Coronary artery (tissue), 2 donors: ENCODE results near the gene ANKRD53.

ENCODE experiments used
- DNase-seq: peaks from one replicate; pipeline ENCODE4 v3.0.0-alpha.2; 2017; ENCODE audit warnings: low spot score
- H3K27ac ChIP-seq, 2 donors: fragments of 200-600 bp; sonication (generic); one replicate each; pipeline ENCODE4 v1.5.1; 2016 to 2019
- H3K4me3 ChIP-seq: fragments of 200-600 bp; sonication (generic); 2 replicates; pipeline ENCODE4 v1.5.1; 2016; ENCODE audit warnings: mild to moderate bottlenecking, moderate library complexity
- TF ChIP-seq, protein P1 (sequence below): fragments of 200-600 bp; sonication (generic); IDR thresholded peaks from one replicate; pipeline ENCODE4 v1.5.1; 2019; ENCODE audit warnings: antibody characterized with exemption

ANKRD53 gene

DNA sequence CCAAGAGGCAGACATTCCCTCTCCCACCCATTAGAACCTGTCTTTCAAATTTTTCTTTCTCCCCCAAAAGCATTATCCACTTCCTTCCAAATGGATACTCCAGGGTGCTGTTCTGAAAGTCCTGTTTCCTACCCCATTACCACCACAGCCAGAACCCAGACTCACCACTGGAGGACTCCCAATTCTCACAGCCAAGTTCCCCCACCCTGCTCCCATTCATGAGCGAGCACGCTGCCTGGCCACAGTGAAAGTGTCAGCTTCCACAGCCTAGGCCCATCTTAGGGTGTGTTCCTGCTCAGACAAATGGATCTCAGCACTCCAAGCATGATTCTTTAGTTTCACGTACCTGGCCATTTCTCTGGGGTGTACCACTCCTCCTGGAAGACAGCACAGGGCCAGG, 3.8 kb upstream of the ANKRD53 start:
- TF ChIP-seq, protein P1, sequence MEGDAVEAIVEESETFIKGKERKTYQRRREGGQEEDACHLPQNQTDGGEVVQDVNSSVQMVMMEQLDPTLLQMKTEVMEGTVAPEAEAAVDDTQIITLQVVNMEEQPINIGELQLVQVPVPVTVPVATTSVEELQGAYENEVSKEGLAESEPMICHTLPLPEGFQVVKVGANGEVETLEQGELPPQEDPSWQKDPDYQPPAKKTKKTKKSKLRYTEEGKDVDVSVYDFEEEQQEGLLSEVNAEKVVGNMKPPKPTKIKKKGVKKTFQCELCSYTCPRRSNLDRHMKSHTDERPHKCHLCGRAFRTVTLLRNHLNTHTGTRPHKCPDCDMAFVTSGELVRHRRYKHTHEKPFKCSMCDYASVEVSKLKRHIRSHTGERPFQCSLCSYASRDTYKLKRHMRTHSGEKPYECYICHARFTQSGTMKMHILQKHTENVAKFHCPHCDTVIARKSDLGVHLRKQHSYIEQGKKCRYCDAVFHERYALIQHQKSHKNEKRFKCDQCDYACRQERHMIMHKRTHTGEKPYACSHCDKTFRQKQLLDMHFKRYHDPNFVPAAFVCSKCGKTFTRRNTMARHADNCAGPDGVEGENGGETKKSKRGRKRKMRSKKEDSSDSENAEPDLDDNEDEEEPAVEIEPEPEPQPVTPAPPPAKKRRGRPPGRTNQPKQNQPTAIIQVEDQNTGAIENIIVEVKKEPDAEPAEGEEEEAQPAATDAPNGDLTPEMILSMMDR = no peak
- no peak overlapping the region for H3K4me3 ChIP-seq
- DNase-seq = peak; percentile 29
- H3K27ac ChIP-seq = no peak overlapping the region

DNA sequence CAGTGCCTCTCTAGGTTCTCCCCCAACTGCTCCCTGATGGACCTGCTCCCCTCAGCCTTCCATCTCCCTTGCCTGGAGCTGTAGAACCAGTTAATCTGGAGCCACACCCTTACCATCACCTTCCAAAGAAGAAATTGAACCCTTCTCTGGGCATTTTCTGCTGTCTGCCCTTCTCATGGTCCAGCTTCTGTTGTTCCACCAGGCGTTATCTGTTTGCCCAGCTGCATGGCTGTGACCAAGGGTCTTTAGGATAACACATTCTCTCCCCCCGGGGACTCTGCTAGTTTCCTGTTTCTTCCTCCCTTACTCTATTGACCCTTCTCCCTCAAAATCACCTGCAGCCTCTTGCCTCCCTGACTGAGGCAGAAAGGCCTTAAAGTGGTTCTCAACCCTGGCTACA, 3.2 kb upstream of the ANKRD53 start:
- no peak overlapping the region for H3K27ac ChIP-seq
- DNase-seq = peak; percentile 21
- TF ChIP-seq, protein P1 = no peak
- no peak overlapping the region for H3K4me3 ChIP-seq

DNA sequence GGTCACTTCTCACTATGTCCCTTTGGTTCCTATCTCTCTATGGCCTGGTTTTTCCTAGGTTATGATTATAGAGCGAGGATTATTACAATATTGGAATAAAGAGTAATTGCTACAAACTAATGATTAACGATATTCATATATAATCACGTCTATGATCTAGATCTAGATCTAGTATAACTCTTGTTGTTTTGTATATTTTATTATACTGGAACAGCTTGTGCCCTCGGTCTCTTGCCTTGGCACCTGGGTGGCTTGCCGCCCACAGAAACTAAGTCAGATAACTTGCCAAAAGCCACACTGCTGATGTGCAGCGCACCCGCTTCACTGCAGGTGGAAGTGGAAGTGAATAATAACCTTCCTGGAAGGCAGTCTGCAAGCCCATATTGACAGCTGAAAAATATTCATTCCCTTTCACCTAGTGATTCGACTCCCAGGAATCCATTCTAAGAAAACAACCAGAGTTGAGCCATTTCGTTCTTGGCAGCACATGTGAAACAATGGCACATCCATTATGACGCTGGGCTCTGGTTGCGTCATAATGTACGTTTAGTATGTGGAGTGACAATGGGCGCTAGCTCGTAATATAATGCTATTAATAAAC, 725 bp upstream of the ANKRD53 start:
- Histone ChIP-seq H3K27ac (peak overlapping the region; percentile 87 to 91), H3K4me3 (peak overlapping the region; percentile 75)
- DNase-seq = peak; percentile 83
- TF ChIP-seq, protein P1 = no peak

DNA sequence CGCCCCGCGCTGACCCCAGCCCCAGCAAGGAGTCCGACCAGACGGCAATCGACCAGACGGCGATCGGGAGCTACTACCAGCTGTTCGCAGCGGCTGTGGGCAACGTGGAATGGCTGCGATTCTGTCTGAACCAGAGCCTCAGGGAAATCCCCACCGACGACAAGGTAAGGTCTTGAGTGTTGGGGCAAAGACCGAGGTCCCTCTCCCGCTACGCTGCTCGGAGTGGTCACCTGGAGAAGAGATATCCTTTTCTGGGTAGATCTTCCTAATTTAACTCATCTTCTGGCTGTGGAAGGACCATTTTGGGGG, 704 bp downstream of the ANKRD53 start:
- TF ChIP-seq, protein P1 = no peak
- DNase-seq = no peak
- H3K27ac ChIP-seq = peak overlapping the region; percentile 87 to 91
- H3K4me3 ChIP-seq = peak overlapping the region; percentile 75

DNA sequence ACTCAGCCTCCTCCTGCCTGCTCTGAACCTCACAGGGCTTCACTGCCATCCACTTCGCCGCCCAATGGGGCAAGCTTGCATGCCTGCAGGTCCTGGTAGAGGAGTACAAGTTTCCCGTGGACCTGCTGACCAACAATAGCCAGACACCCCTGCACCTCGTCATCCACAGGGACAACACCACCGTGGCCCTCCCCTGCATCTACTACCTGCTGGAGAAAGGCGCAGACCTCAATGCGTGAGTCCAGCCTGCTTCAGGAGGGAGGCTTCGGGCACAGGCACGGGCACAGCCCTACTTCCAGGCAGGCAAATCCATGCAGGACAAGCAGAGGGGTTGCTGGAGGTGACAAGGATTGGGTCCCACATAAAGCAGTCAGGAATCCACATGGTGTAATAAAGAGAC, 1.2 kb downstream of the ANKRD53 start:
- TF ChIP-seq, protein P1 = no peak
- Histone ChIP-seq H3K4me3 (no peak overlapping the region), H3K27ac (peak overlapping the region; percentile 87 to 91)
- peak; percentile 74 for DNase-seq

DNA sequence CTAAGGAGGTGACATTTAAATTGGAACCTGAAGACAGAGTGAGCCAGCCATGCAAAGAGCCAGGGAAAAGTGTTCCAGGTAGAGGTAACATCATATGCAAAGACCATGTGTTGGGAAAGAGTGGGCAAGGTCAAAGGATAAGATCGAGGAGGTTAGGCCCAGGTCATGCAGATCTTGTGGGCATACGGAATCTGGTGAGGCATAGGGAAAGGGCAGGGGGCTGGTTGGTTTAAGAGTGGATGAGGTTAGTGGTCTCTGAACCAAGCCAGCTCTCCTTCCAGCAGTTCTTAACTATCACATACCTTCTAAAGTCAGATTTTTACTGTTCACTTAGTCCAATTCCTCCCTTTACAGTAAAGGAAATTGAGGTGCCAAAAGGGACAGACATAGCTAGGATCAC, 3.0 kb downstream of the ANKRD53 start:
- H3K27ac ChIP-seq = no peak overlapping the region
- peak; percentile 38 for DNase-seq
- TF ChIP-seq, protein P1 = no peak
- H3K4me3 ChIP-seq = no peak overlapping the region
